Pulmonary artery endothelial cell (primary cell): ENCODE measurements around the gene ITM2A. TPM values are rescaled to one million over a fixed set of nuclear protein-coding genes. Genes with fewer than 3 reads are reported as not detected.

ENCODE experiments used
- total RNA-seq: library from RNA; depleted of rRNA; stranded (reverse); fragments of >200 nt; gene quantifications from 2 replicates; pipeline ENCODE4 v1.2.3, GENCODE V29; 2014

Gene ITM2A
- total RNA-seq, 1 donor from 2014 or later: 15.4 TPM

Other genes with a start within 250 kb of the ITM2A start
- gene GPR174, start 222.6 kb downstream of the ITM2A start, total RNA-seq: not detected in 2 replicates